ENCODE data around the gene NFKB2. TPM values are rescaled to one million over a fixed set of nuclear protein-coding genes. Genes with fewer than 3 reads are reported as not detected.

Gene NFKB2
- total RNA-seq, 1 donor from 2014 or later = 15.1 TPM

GRCh38 chr10:102393411-102394078, 2.0 kb upstream of the NFKB2 start:
- ATAC-seq (no peak), DNase-seq (ENCODE audit: missing footprints) (no peak)
- intact Hi-C loops (cut with DNase I) = loop anchor here (1.0 to 2.0 kb wide), 4 partner anchors 27 to 241 kb away; partner anchors contain the start of genes FBXL15 and NOLC1

- intact Hi-C loops (cut with DNase I) = loop anchor here (1.0 to 2.0 kb wide), 4 partner anchors 27 to 242 kb away; partner anchors contain the start of genes FBXL15 and NOLC1
- peak; percentile 98 for DNase-seq (ENCODE audit: missing footprints)
- peak; percentile 94 for ATAC-seq
Observed at GRCh38 chr10:102394079-102394800, 1.3 kb upstream of the NFKB2 start.

GRCh38 chr10:102394801-102395399, 605 bp upstream of the NFKB2 start:
- DNase-seq (ENCODE audit: missing footprints) (no peak), ATAC-seq (no peak)
- intact Hi-C loops (cut with DNase I) = loop anchor here (1.0 to 5.0 kb wide), 5 partner anchors 26 to 243 kb away; partner anchors contain the start of genes ACTR1A, FBXL15, NOLC1 and SUFU

- DNase-seq (ENCODE audit: missing footprints) (no peak), ATAC-seq (no peak)
- intact Hi-C loops (cut with DNase I) = loop anchor here (5.0 kb wide), 1 partner anchor 106 kb away; the partner anchor contains the start of genes ACTR1A and SUFU
Observed at GRCh38 chr10:102396317-102396650, 779 bp downstream of the NFKB2 start.

GRCh38 chr10:102396730-102397151, 1.2 kb downstream of the NFKB2 start:
- intact Hi-C loops (cut with DNase I) = loop anchor here (5.0 kb wide), 1 partner anchor 106 kb away; the partner anchor contains the start of genes ACTR1A and SUFU
- DNase-seq (ENCODE audit: missing footprints) (no peak), ATAC-seq (no peak)

GRCh38 chr10:102397222-102398171, 2.0 kb downstream of the NFKB2 start:
- intact Hi-C loops (cut with DNase I) = loop anchor here (2.0 to 5.0 kb wide), 3 partner anchors 105 to 185 kb away; partner anchors contain the start of genes ACTR1A and SUFU
- ATAC-seq (no peak), DNase-seq (ENCODE audit: missing footprints) (peak; percentile 32)

GRCh38 chr10:102398172-102399020, 2.9 kb downstream of the NFKB2 start:
- DNase-seq (ENCODE audit: missing footprints) (peak; percentile 33), ATAC-seq (no peak)
- intact Hi-C loops (cut with DNase I) = loop anchor here (2.0 to 5.0 kb wide), 3 partner anchors 104 to 184 kb away; partner anchors contain the start of genes ACTR1A and SUFU

GRCh38 chr10:102399217-102400021, 3.9 kb downstream of the NFKB2 start:
- peak; percentile 97 for DNase-seq (ENCODE audit: missing footprints)
- intact Hi-C loops (cut with DNase I) = loop anchor here (2.0 to 5.0 kb wide), 3 partner anchors 103 to 183 kb away; partner anchors contain the start of genes ACTR1A and SUFU

GRCh38 chr10:102400076-102400475, 4.6 kb downstream of the NFKB2 start:
- intact Hi-C loops (cut with DNase I) = no loop called here

More at GRCh38 chr10:102399217-102400021, 3.9 kb downstream of the NFKB2 start:
- peak; percentile 79 for ATAC-seq

GRCh38 chr10:102400598-102401341, 5.3 kb downstream of the NFKB2 start:
- ATAC-seq (no peak), DNase-seq (ENCODE audit: missing footprints) (peak; percentile 40)
- intact Hi-C loops (cut with DNase I) = no loop called here

More at GRCh38 chr10:102400076-102400475, 4.6 kb downstream of the NFKB2 start:
- no peak for ATAC-seq
- peak; percentile 73 for DNase-seq (ENCODE audit: missing footprints)

GRCh38 chr10:102401342-102401654, 5.8 kb downstream of the NFKB2 start:
- intact Hi-C loops (cut with DNase I) = no loop called here
- ATAC-seq = no peak
- DNase-seq (ENCODE audit: missing footprints) = peak; percentile 16

- ATAC-seq = no peak
- DNase-seq (ENCODE audit: missing footprints) = peak; percentile 17
- intact Hi-C loops (cut with DNase I) = no loop called here
Observed at GRCh38 chr10:102401735-102402511, 6.4 kb downstream of the NFKB2 start.

GRCh38 chr10:102402512-102402896, 7.0 kb downstream of the NFKB2 start:
- no peak for ATAC-seq
- peak; percentile 3 for DNase-seq (ENCODE audit: missing footprints)
- intact Hi-C loops (cut with DNase I) = no loop called here

GRCh38 chr10:102403115-102403514, 7.6 kb downstream of the NFKB2 start:
- intact Hi-C loops (cut with DNase I) = no loop called here
- no peak for ATAC-seq
- DNase-seq (ENCODE audit: missing footprints) = peak; percentile 23

All from Right ventricle myocardium inferior (tissue), 1 donor.